22Rv1 (cell line): ENCODE measurements around the gene RWDD3.

Source experiments
- CTCF ChIP-seq: fragments of 450-650 bp; IDR thresholded peaks from 2 replicates; pipeline ENCODE4 v1.5.1; 2017; ENCODE audit warnings: mild to moderate bottlenecking
- ZFX ChIP-seq: fragments of 450-650 bp; IDR thresholded peaks from 2 replicates; pipeline ENCODE4 v1.6.1; 2017; ENCODE audit warnings: antibody characterized with exemption, borderline replicate concordance

DNA sequence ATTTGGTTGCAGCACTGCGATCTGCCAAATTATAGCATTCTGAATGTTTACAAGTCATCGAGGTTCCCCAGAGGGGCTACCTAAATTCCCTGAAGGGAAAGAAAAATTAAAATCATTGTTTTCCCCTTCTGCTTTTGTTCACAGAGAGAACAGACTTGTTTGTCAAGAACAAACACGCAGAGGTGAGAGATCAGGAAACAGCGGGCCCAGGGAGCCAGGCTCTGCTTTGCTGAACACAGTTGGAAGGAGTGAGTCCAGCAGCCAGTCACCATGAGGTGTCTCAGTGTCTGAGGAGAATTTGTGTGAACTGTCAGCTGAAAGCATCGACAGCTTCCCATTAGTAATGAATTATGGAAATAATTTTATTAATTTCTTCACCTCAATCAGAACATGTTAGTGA, 52.5 kb downstream of the RWDD3 start:
- TF ChIP-seq CTCF (no peak), ZFX (no peak)
